ENCODE data around the gene CRACR2A.

- TF ChIP-seq POLR2A (IDR thresholded peaks at IDR 0.05) (no peak), CTCF (IDR thresholded peaks at IDR 0.05) (no peak)
Observed at GRCh38 chr12:3746758-3747157, 6.2 kb downstream of the CRACR2A start.
